A549 (cell line): ENCODE data around the gene CIAO2A.
"Not testable (repeated sequence)": the region's sequence is repeated elsewhere in the genome, so short reads cannot be mapped to it uniquely, and the experiment has no call there.

Experiments used
- CTCF ChIP-seq: fragments of >200 bp; sonication (Bioruptor Twin); formaldehyde crosslinking; IDR thresholded peaks from 3 replicates; pipeline ENCODE4 v1.5.1; 2016
- PBX3 ChIP-seq: IDR thresholded peaks from 2 replicates; pipeline ENCODE4 v1.6.1; 2012
- REST ChIP-seq: fragments of 200-600 bp; sonication (generic); IDR thresholded peaks from 2 replicates; pipeline ENCODE4 v1.6.1; 2016; ENCODE audit warnings: antibody characterized with exemption, mild to moderate bottlenecking, moderate library complexity

GRCh38 chr15:64053674-64054073 is 40.0 kb downstream of the CIAO2A start:
- not testable (repeated sequence) for TF ChIP-seq PBX3, CTCF, REST
